Gastrocnemius medialis (tissue), 4 donors: ENCODE results near the gene SPTBN1. TPM values are rescaled to one million over a fixed set of nuclear protein-coding genes. Genes with fewer than 3 reads are reported as not detected.

Experiments used
- ATAC-seq, 2 donors: fragments of 150-250 bp; one replicate each; pipeline ENCODE4 v1.9.1; 2016
- DNase-seq, 2 donors: peaks; one replicate each; pipeline ENCODE4 v3.0.0-alpha.2; 2019
- H3K27ac ChIP-seq, 4 donors: fragments of 200-600 bp; sonication (generic); 1 replicate in 1 of 4; 2 replicates in 3 of 4; pipeline ENCODE4 v1.5.1; 2016 to 2018; ENCODE audit warnings: mild to moderate bottlenecking in 2 of 4, moderate library complexity in 1 of 4
- H3K27me3 ChIP-seq, 3 donors: fragments of 200-600 bp; sonication (generic) in 2 of 3; 1 replicate in 1 of 3; 2 replicates in 2 of 3; pipeline versions ENCODE4 v1.5.1 to v1.6.0; 2016 to 2019; ENCODE audit warnings: mild to moderate bottlenecking in 1 of 3, moderate library complexity in 1 of 3
- H3K36me3 ChIP-seq, 2 donors: fragments of 200-600 bp; sonication (generic) in 1 of 2; one replicate each; pipeline ENCODE4 v1.5.1; 2017 to 2018
- H3K4me1 ChIP-seq, 2 donors: fragments of 200-600 bp; sonication (generic) in 1 of 2; one replicate each; pipeline ENCODE4 v1.5.1; 2016 to 2017; ENCODE audit warnings: mild to moderate bottlenecking in 2 of 2
- H3K4me3 ChIP-seq, 4 donors: fragments of 200-600 bp; sonication (generic) in 3 of 4; 1 replicate in 1 of 4; 2 replicates in 3 of 4; pipeline ENCODE4 v1.5.1; 2016 to 2019; ENCODE audit warnings: mild to moderate bottlenecking in 2 of 4
- H3K9me3 ChIP-seq, 3 donors: fragments of 200-600 bp; sonication (generic) in 2 of 3; 1 replicate in 1 of 3; 2 replicates in 2 of 3; pipeline ENCODE4 v1.5.1; 2016 to 2019
- CTCF ChIP-seq, 5 experiments: fragments of 450-650 bp in 3 of 5; fragments of 200-600 bp in 2 of 5; sonication (generic) in 2 of 5; IDR thresholded peaks in 4 of 5; conservative IDR thresholded peaks in 1 of 5; 1 replicate in 4 of 5; 2 replicates in 1 of 5; pipeline ENCODE4 v1.5.1; 2016 to 2019; ENCODE audit warnings: antibody characterized with exemption in 5 of 5, mild to moderate bottlenecking in 3 of 5, moderate library complexity in 3 of 5
- POLR2A ChIP-seq, 2 donors: fragments of 450-650 bp; IDR thresholded peaks; one replicate each; pipeline ENCODE4 v1.6.1; 2017; ENCODE audit warnings: antibody characterized with exemption in 2 of 2, mild to moderate bottlenecking in 2 of 2, moderate library complexity in 2 of 2
- in situ Hi-C, 4 donors: fragments of 200-750 bp; cut with MboI; loops; one replicate each; pipeline versions ENCODE4 v1.15.0 to v1.8.0; 2017; ENCODE audit warnings: low sequenced_read_pairs in 4 of 4
- intact Hi-C: fragments of 100-400 bp; cut with DNase I; formaldehyde crosslinking; loops from one replicate; pipeline ENCODE4 v1.15.1; 2023; ENCODE audit warnings: low total_unique reads
- total RNA-seq, 4 donors: library from RNA; depleted of rRNA; stranded (reverse); fragments of >200 nt; gene quantifications; one replicate each; pipeline versions ENCODE4 v1.1.0 to v1.2.3, GENCODE V29; 2016

The SPTBN1 gene
- total RNA-seq, 4 donors from 2014 or later = 107 to 191 (median 119) TPM

DNA sequence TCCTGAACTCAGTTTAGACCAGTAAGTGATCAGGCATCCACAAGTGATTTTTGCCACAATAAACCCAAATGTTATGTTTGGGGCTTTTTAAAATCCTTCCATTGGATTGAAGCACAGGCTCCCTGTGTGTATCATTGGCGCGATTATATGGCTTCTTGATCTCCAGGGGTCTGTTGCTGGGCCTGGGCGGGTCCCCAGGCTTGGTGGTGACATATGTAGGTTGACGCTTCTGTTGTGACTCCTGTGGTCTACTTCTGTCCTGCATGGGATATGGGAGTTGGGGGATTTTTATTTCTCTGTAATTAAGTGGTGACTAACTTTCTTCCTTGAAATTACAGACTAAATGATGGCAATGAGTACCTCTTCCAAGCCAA is 211.1 kb downstream of the SPTBN1 start:
- H3K27ac ChIP-seq = peak overlapping the region; percentile 67 to 73 (median 71)
- ATAC-seq (no peak), DNase-seq (no peak)
- intact Hi-C loops = loop anchor here (10.0 kb wide), 1 partner anchor 348 kb away; no protein-coding TSS in a partner anchor
- in situ Hi-C loops = loop anchor here in 1 of 4 donors (25.0 kb wide), 1 partner anchor 170 kb away; no protein-coding TSS in a partner anchor
- TF ChIP-seq CTCF (IDR thresholded peaks at IDR 0.05 in 4 of 5, conservative IDR thresholded peaks at IDR 0.05 in 1 of 5) (no peak), POLR2A (IDR thresholded peaks at IDR 0.05) (no peak)
- peaks cover 36 to 44% of the 10 kb centered on the region in 2 donors for H3K4me1 ChIP-seq
- no peaks in the 10 kb centered on the region for H3K9me3 ChIP-seq
- H3K27me3 ChIP-seq = no peaks in the 10 kb centered on the region
- H3K4me3 ChIP-seq = no peak overlapping the region
- peaks cover 0 to 69% of the 10 kb centered on the region in 2 donors for H3K36me3 ChIP-seq

GRCh38 chr2:54667726-54668650 is 211.9 kb downstream of the SPTBN1 start:
- no peaks in the 10 kb centered on the region for H3K9me3 ChIP-seq
- no peak for TF ChIP-seq CTCF (IDR thresholded peaks at IDR 0.05 in 4 of 5, conservative IDR thresholded peaks at IDR 0.05 in 1 of 5)
- TF ChIP-seq POLR2A (IDR thresholded peaks at IDR 0.05) = no peak
- ATAC-seq = no peak
- peak overlapping the region; percentile 67 to 73 (median 71) for H3K27ac ChIP-seq
- intact Hi-C loops (loop anchor here (2.0 to 10.0 kb wide), 2 partner anchors 203 to 347 kb away; no protein-coding TSS in a partner anchor), in situ Hi-C loops (loop anchor here in 1 of 4 donors (25.0 kb wide), 1 partner anchor 169 kb away; no protein-coding TSS in a partner anchor)
- no peaks in the 10 kb centered on the region for H3K27me3 ChIP-seq
- no peak for DNase-seq
- peaks cover 37 to 50% of the 10 kb centered on the region in 2 donors for H3K4me1 ChIP-seq
- no peak overlapping the region for H3K4me3 ChIP-seq
- peaks cover 0 to 62% of the 10 kb centered on the region in 2 donors for H3K36me3 ChIP-seq

DNA sequence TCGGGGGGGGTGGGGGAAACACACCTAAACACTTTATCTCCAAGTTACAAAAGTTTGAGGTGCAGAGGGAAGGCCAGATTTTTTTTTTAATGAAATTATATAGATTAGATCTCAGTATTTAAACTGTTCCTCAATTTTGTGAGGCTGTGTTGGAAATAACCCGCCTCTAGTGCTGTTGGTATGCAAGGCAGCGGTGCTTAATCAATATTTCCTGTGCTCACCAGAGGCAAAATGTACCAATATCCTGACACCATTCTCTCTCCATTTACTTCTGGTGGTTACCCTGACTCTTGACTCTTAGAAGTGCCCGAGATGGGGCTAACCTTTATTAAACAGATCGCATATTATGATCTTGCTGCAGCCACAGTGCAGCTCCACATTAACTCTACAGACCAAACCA is 212.6 kb downstream of the SPTBN1 start:
- intact Hi-C loops (loop anchor here (2.0 to 10.0 kb wide), 2 partner anchors 204 to 346 kb away; no protein-coding TSS in a partner anchor), in situ Hi-C loops (loop anchor here in 1 of 4 donors (25.0 kb wide), 1 partner anchor 169 kb away; no protein-coding TSS in a partner anchor)
- ATAC-seq = no peak
- peaks cover 0 to 59% of the 10 kb centered on the region in 2 donors for H3K36me3 ChIP-seq
- H3K9me3 ChIP-seq = no peaks in the 10 kb centered on the region
- TF ChIP-seq CTCF (IDR thresholded peaks at IDR 0.05 in 4 of 5, conservative IDR thresholded peaks at IDR 0.05 in 1 of 5) (no peak), POLR2A (IDR thresholded peaks at IDR 0.05) (no peak)
- peak overlapping the region in 2 of 4 donors; percentile 71 for H3K27ac ChIP-seq
- no peaks in the 10 kb centered on the region for H3K27me3 ChIP-seq
- H3K4me3 ChIP-seq = no peak overlapping the region
- DNase-seq = no peak
- peaks cover 40 to 55% of the 10 kb centered on the region in 2 donors for H3K4me1 ChIP-seq

GRCh38 chr2:54669677-54670484 is 213.8 kb downstream of the SPTBN1 start:
- H3K27me3 ChIP-seq = no peaks in the 10 kb centered on the region
- in situ Hi-C loops (loop anchor here in 1 of 4 donors (25.0 kb wide), 1 partner anchor 167 kb away; no protein-coding TSS in a partner anchor), intact Hi-C loops (loop anchor here (2.0 to 10.0 kb wide), 2 partner anchors 205 to 345 kb away; no protein-coding TSS in a partner anchor)
- TF ChIP-seq CTCF (IDR thresholded peaks at IDR 0.05 in 4 of 5, conservative IDR thresholded peaks at IDR 0.05 in 1 of 5) = no peak
- no peak for TF ChIP-seq POLR2A (IDR thresholded peaks at IDR 0.05)
- H3K9me3 ChIP-seq = no peaks in the 10 kb centered on the region
- ATAC-seq (no peak), DNase-seq (peak in 1 of 2 donors; percentile 29)
- H3K4me1 ChIP-seq = peaks cover 40 to 62% of the 10 kb centered on the region in 2 donors
- H3K36me3 ChIP-seq = peaks cover 0 to 51% of the 10 kb centered on the region in 2 donors
- H3K27ac ChIP-seq = peak overlapping the region; percentile 28 to 57 (median 53)
- no peak overlapping the region for H3K4me3 ChIP-seq
